Measurements from ENCODE around the gene RC3H1. TPM values are rescaled to one million over a fixed set of nuclear protein-coding genes. Genes with fewer than 3 reads are reported as not detected.

Gene RC3H1
- total RNA-seq, 1 experiment from 2014 or later: 29.2 TPM

GRCh38 chr1:173900427-173900826, 121.7 kb downstream of the RC3H1 start:
- no peaks in the 10 kb centered on the region for H3K4me1 Mint-ChIP-seq (ENCODE audit: low read depth, unreplicated experiment)
- CTCF ChIA-PET: no interaction called here

DNA sequence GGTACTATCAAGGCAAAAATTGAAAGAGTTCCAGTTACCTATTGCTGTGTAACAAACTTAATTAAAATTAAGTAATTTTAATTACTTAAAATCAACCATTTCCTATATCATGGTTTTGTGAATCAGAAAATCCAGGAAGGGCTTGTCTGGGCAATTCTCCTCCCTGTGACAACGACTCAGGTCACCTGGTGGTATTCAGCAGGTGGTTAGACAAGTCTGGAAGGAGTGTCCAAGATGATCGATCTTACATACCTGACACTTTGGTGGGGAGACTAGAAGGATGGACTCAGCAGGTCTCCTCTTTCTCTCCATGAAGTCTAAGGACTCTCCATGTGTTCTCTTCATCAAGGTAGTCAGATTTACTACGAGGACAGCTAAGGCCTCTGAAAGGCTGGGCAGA, 128.0 kb downstream of the RC3H1 start:
- Histone ChIP-seq H3K36me3 (ENCODE audit: control insufficient read depth, insufficient read depth, low read length) (no peaks in the 10 kb centered on the region; the same call in 1 of the 2 replicates), H3K27me3 (replicated peaks; ENCODE audit: control insufficient read depth, insufficient read depth, low read length) (no peaks in the 10 kb centered on the region), H3K4me3 (ENCODE audit: low read depth, low read length) (no peak overlapping the region), H3K4me1 (no peaks in the 10 kb centered on the region), H3K9me3 (no peaks in the 10 kb centered on the region)
- Mint-ChIP-seq H3K9me3 (ENCODE audit: unreplicated experiment) (no peaks in the 10 kb centered on the region), H3K27ac (ENCODE audit: unreplicated experiment) (no peak overlapping the region), H3K27me3 (ENCODE audit: insufficient read depth, unreplicated experiment) (no peaks in the 10 kb centered on the region), H3K4me3 (ENCODE audit: unreplicated experiment) (no peak overlapping the region), H3K4me1 (ENCODE audit: low read depth, unreplicated experiment) (no peaks in the 10 kb centered on the region), H3K36me3 (ENCODE audit: insufficient read depth, unreplicated experiment) (no peaks in the 10 kb centered on the region)
- ChIA-PET POLR2A (no interaction called here), CTCF (no interaction called here)
- no peak for TF ChIP-seq CTCF (IDR thresholded peaks at IDR 0.05; ENCODE audit: insufficient read depth in 1 of 2, low read depth in 1 of 2, low read length in 1 of 2, severe bottlenecking in 1 of 2, unreplicated experiment in 1 of 2)
- intact Hi-C loops (cut with micrococcal nuclease; ENCODE audit: unreplicated experiment): no loop called here
- DNase-seq: no peak
- no TSS peak for BruUV-seq (replicated peaks)

More at GRCh38 chr1:173900427-173900826, 121.7 kb downstream of the RC3H1 start:
- Histone ChIP-seq H3K27me3 (replicated peaks; ENCODE audit: control insufficient read depth, insufficient read depth, low read length) (no peaks in the 10 kb centered on the region), H3K4me1 (no peaks in the 10 kb centered on the region), H3K36me3 (ENCODE audit: control insufficient read depth, insufficient read depth, low read length) (no peaks in the 10 kb centered on the region), H3K9me3 (no peaks in the 10 kb centered on the region), H3K4me3 (ENCODE audit: low read depth, low read length) (no peak overlapping the region)
- POLR2A ChIA-PET: no interaction called here
- no peaks in the 10 kb centered on the region for H3K36me3 Mint-ChIP-seq (ENCODE audit: insufficient read depth, unreplicated experiment)
- H3K27me3 Mint-ChIP-seq (ENCODE audit: insufficient read depth, unreplicated experiment): no peaks in the 10 kb centered on the region
- no peaks in the 10 kb centered on the region for H3K9me3 Mint-ChIP-seq (ENCODE audit: unreplicated experiment)
- BruUV-seq (replicated peaks): no TSS peak
- no peak for DNase-seq
- no peak for TF ChIP-seq CTCF (IDR thresholded peaks at IDR 0.05; ENCODE audit: insufficient read depth in 1 of 2, low read depth in 1 of 2, low read length in 1 of 2, severe bottlenecking in 1 of 2, unreplicated experiment in 1 of 2)
- no peak overlapping the region for H3K4me3 Mint-ChIP-seq (ENCODE audit: unreplicated experiment)
- H3K27ac Mint-ChIP-seq (ENCODE audit: unreplicated experiment): no peak overlapping the region
- intact Hi-C loops (cut with micrococcal nuclease; ENCODE audit: unreplicated experiment): no loop called here

DNA sequence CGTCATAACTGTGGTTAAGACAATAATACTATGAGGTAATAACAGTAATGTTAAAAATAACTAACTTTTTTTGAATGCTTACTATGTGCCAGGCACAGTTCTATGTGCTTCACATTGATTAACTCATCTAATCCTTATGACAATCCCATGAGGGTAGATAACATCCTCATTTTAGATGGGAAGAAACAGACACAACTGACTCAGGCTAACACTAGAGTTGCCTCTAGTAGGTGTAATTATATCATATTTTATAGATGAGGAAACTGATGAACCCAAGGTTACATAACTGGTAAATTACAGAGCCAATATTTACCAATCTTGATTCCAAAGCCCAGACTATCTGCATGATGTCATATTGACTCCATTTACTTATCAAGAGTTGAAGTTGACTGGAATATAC, 128.5 kb downstream of the RC3H1 start:
- ChIA-PET POLR2A (no interaction called here), CTCF (no interaction called here)
- no peak overlapping the region for H3K4me3 Mint-ChIP-seq (ENCODE audit: unreplicated experiment)
- Histone ChIP-seq H3K9me3 (no peaks in the 10 kb centered on the region), H3K4me1 (no peaks in the 10 kb centered on the region), H3K4me3 (ENCODE audit: low read depth, low read length) (no peak overlapping the region), H3K27me3 (replicated peaks; ENCODE audit: control insufficient read depth, insufficient read depth, low read length) (no peaks in the 10 kb centered on the region), H3K36me3 (ENCODE audit: control insufficient read depth, insufficient read depth, low read length) (no peaks in the 10 kb centered on the region; the same call in 1 of the 2 replicates)
- H3K9me3 Mint-ChIP-seq (ENCODE audit: unreplicated experiment): no peaks in the 10 kb centered on the region
- no peaks in the 10 kb centered on the region for H3K36me3 Mint-ChIP-seq (ENCODE audit: insufficient read depth, unreplicated experiment)
- BruUV-seq (replicated peaks): no TSS peak
- no peaks in the 10 kb centered on the region for H3K27me3 Mint-ChIP-seq (ENCODE audit: insufficient read depth, unreplicated experiment)
- no peak overlapping the region for H3K27ac Mint-ChIP-seq (ENCODE audit: unreplicated experiment)
- intact Hi-C loops (cut with micrococcal nuclease; ENCODE audit: unreplicated experiment): no loop called here
- TF ChIP-seq CTCF (IDR thresholded peaks at IDR 0.05; ENCODE audit: insufficient read depth in 1 of 2, low read depth in 1 of 2, low read length in 1 of 2, severe bottlenecking in 1 of 2, unreplicated experiment in 1 of 2): no peak
- H3K4me1 Mint-ChIP-seq (ENCODE audit: low read depth, unreplicated experiment): no peaks in the 10 kb centered on the region
- no peak for DNase-seq
